SK-N-SH (cell line): ENCODE data around the gene SETD7. TPM values are rescaled to one million over a fixed set of nuclear protein-coding genes. Genes with fewer than 3 reads are reported as not detected.

Experiments used
- CTCF ChIA-PET: fragments of 300-600, 350-600 bp; formaldehyde crosslinking; extraction: SDS; loops from one replicate; lab custom pipeline; 2021; lab: Yijun Ruan, JAX
- POLR2A ChIA-PET: fragments of 350-600 bp; sonication (Branson Sonifier 250); formaldehyde crosslinking; extraction: SDS; loops from one replicate; lab custom pipeline; 2020; ENCODE audit warnings: antibody characterized with exemption, inconsistent platforms; lab: Yijun Ruan, JAX
- DNase-seq: peaks from one replicate; pipeline ENCODE4 v3.0.0; 2012
- H2AFZ ChIP-seq: fragments of 200-600 bp; sonication (generic); 2 replicates; pipeline ENCODE4 v1.8.1; 2016; ENCODE audit warnings: antibody characterized with exemption, mild to moderate bottlenecking, low read depth
- H3F3A ChIP-seq: fragments of 200-600 bp; sonication (generic); replicated peaks from 2 replicates; pipeline ENCODE3; 2016; ENCODE audit warnings: antibody characterized with exemption, mild to moderate bottlenecking; ENCODE audit not compliant: insufficient read depth
- H3K27ac ChIP-seq, 2 experiments: fragments of 200-500 bp in 1 of 2; fragments of 200-600 bp in 1 of 2; sonication (Bioruptor generic) in 1 of 2; sonication (generic), shearing (Covaris generic) in 1 of 2; 2 replicates each; pipeline versions ENCODE4 v1.5.1 to v1.6.1; 2014 to 2016; ENCODE audit warnings: low read depth in 2 of 2, inconsistent platforms in 1 of 2, low read length in 1 of 2, mild to moderate bottlenecking in 1 of 2, mixed read lengths in 1 of 2
- H3K27me3 ChIP-seq: fragments of 200-600 bp; sonication (generic), shearing (Covaris generic); 2 replicates; pipeline ENCODE4 v1.6.1; 2016; ENCODE audit warnings: mixed run types; ENCODE audit not compliant: insufficient read depth
- H3K36me3 ChIP-seq, 2 experiments: fragments of 200-500 bp in 1 of 2; fragments of 200-600 bp in 1 of 2; sonication (Bioruptor generic) in 1 of 2; sonication (generic) in 1 of 2; replicated peaks in 1 of 2; 2 replicates each; pipeline versions ENCODE3 to v1.5.1; 2014 to 2016; ENCODE audit warnings: low read length in 1 of 2, mild to moderate bottlenecking in 1 of 2; ENCODE audit not compliant: insufficient read depth in 2 of 2, control insufficient read depth in 1 of 2
- H3K4me1 ChIP-seq, 2 experiments: fragments of 200-500 bp in 1 of 2; fragments of 200-600 bp in 1 of 2; sonication (Bioruptor generic) in 1 of 2; sonication (generic), shearing (Covaris generic) in 1 of 2; 2 replicates each; pipeline versions ENCODE4 v1.5.1 to v1.6.1; 2014 to 2016; ENCODE audit warnings: low read depth in 1 of 2, low read length in 1 of 2, mixed run types in 1 of 2; ENCODE audit not compliant: insufficient read depth in 2 of 2, control insufficient read depth in 1 of 2
- H3K4me2 ChIP-seq: fragments of 200-600 bp; sonication (generic), shearing (Covaris generic); 2 replicates; pipeline ENCODE4 v1.6.1; 2017; ENCODE audit warnings: mixed run types
- H3K4me3 ChIP-seq, 2 experiments: fragments of 200-500 bp in 1 of 2; fragments of 200-600 bp in 1 of 2; sonication (Bioruptor generic) in 1 of 2; sonication (generic), shearing (Covaris generic) in 1 of 2; 2 replicates each; pipeline versions ENCODE4 v1.5.1 to v1.8.1; 2014 to 2016; ENCODE audit warnings: low read depth in 2 of 2, inconsistent platforms in 1 of 2, low read length in 1 of 2, mild to moderate bottlenecking in 1 of 2, mixed read lengths in 1 of 2, moderate library complexity in 1 of 2
- H3K79me2 ChIP-seq: fragments of 200-600 bp; sonication (generic); 2 replicates; pipeline ENCODE4 v1.8.1; 2017; ENCODE audit warnings: mild to moderate bottlenecking; ENCODE audit not compliant: insufficient read depth
- H3K9ac ChIP-seq: fragments of 200-600 bp; sonication (generic); 2 replicates; pipeline ENCODE4 v1.6.1; 2017; ENCODE audit warnings: mixed run types
- H3K9me2 ChIP-seq: fragments of 200-600 bp; sonication (generic); 2 replicates; pipeline ENCODE4 v1.6.1; 2017; ENCODE audit warnings: mixed run types
- H3K9me3 ChIP-seq: fragments of 200-600 bp; sonication (generic); 2 replicates; pipeline ENCODE4 v1.6.1; 2017; ENCODE audit warnings: mixed run types, mild to moderate bottlenecking, moderate library complexity
- H4K20me1 ChIP-seq: fragments of 200-600 bp; sonication (generic); 2 replicates; pipeline ENCODE4 v1.6.1; 2017; ENCODE audit warnings: mild to moderate bottlenecking, mixed run types; ENCODE audit not compliant: insufficient read depth
- CHD2 ChIP-seq: fragments of 150-350 bp; IDR thresholded peaks from 2 replicates; pipeline ENCODE4 v1.6.1; 2018; ENCODE audit warnings: low read length; ENCODE audit not compliant: partially characterized antibody
- CTCF ChIP-seq: fragments of 200-600 bp; sonication (generic); IDR thresholded peaks from 2 replicates; pipeline ENCODE4 v1.6.1; 2017; ENCODE audit warnings: antibody characterized with exemption, mild to moderate bottlenecking, moderate library complexity
- ELF1 ChIP-seq: IDR thresholded peaks from 2 replicates; pipeline ENCODE4 v1.4.0; 2012
- EP300 ChIP-seq, 2 experiments: IDR thresholded peaks; 2 replicates each; pipeline versions ENCODE4 v1.4.0 to v1.6.1; 2012; ENCODE audit warnings: borderline replicate concordance in 1 of 2, low read depth in 1 of 2, low read length in 1 of 2
- EZH2phosphoT487 ChIP-seq: fragments of 200-600 bp; sonication (generic); IDR thresholded peaks from 2 replicates; pipeline ENCODE4 v1.6.1; 2017; ENCODE audit warnings: low read depth, mixed run types, mild to moderate bottlenecking, antibody characterized with exemption, moderate library complexity, borderline replicate concordance
- FOSL2 ChIP-seq: IDR thresholded peaks from 2 replicates; pipeline ENCODE4 v1.4.0; 2012; ENCODE audit warnings: low read depth, mild to moderate bottlenecking, moderate library complexity, borderline replicate concordance
- FOXJ3 ChIP-seq: sonication (generic); formaldehyde crosslinking; IDR thresholded peaks from 2 replicates; pipeline ENCODE4 v1.5.1; 2020; ENCODE audit warnings: mild to moderate bottlenecking, missing genetic modification reagents
- FOXM1 ChIP-seq: IDR thresholded peaks from 2 replicates; pipeline ENCODE4 v1.4.0; 2012; ENCODE audit warnings: low read depth, mild to moderate bottlenecking
- GATA2 ChIP-seq: sonication (generic); formaldehyde crosslinking; IDR thresholded peaks from 2 replicates; pipeline ENCODE4 v1.5.0; 2020; ENCODE audit warnings: mild to moderate bottlenecking, missing genetic modification reagents
- IRF3 ChIP-seq: fragments of 150-350 bp; IDR thresholded peaks from 2 replicates; pipeline ENCODE4 v1.6.1; 2016; ENCODE audit warnings: mild to moderate bottlenecking, low read depth, low read length
- JUND ChIP-seq: IDR thresholded peaks from 2 replicates; pipeline ENCODE4 v1.4.0; 2012
- MAX ChIP-seq: IDR thresholded peaks from 2 replicates; pipeline ENCODE4 v1.4.0; 2012; ENCODE audit warnings: low read depth
- MEF2A ChIP-seq: IDR thresholded peaks from 2 replicates; pipeline ENCODE4 v1.4.0; 2012; ENCODE audit warnings: low read depth, borderline replicate concordance
- MXI1 ChIP-seq: IDR thresholded peaks from 2 replicates; pipeline ENCODE4 v1.6.1; 2012; ENCODE audit warnings: mild to moderate bottlenecking, low read depth, low read length, improper control_type of control experiment
- NFIC ChIP-seq: IDR thresholded peaks from 2 replicates; pipeline ENCODE4 v1.4.0; 2012; ENCODE audit warnings: borderline replicate concordance
- NRF1 ChIP-seq: IDR thresholded peaks from 2 replicates; pipeline ENCODE4 v1.6.1; 2012; ENCODE audit warnings: low read depth, mild to moderate bottlenecking, low read length
- PBX3 ChIP-seq: IDR thresholded peaks from 2 replicates; pipeline ENCODE4; 2012
- RAD21 ChIP-seq: IDR thresholded peaks from 2 replicates; pipeline ENCODE4 v1.6.1; 2012; ENCODE audit warnings: mild to moderate bottlenecking, low read length
- RCOR1 ChIP-seq: fragments of 150-350 bp; IDR thresholded peaks from 2 replicates; pipeline ENCODE4 v1.6.1; 2017; ENCODE audit warnings: antibody characterized with exemption, low read length
- REST ChIP-seq: IDR thresholded peaks from 2 replicates; pipeline ENCODE4 v1.6.1; 2012; ENCODE audit warnings: mild to moderate bottlenecking, low read depth, low read length, moderate library complexity
- RFX5 ChIP-seq: IDR thresholded peaks from 2 replicates; pipeline ENCODE4 v1.6.1; 2012; ENCODE audit warnings: mild to moderate bottlenecking, improper control_type of control experiment, low read length
- RXRA ChIP-seq: IDR thresholded peaks from 2 replicates; pipeline ENCODE4 v1.4.0; 2012; ENCODE audit warnings: low read depth, mild to moderate bottlenecking, borderline replicate concordance
- TAF1 ChIP-seq: IDR thresholded peaks from 2 replicates; pipeline ENCODE4 v1.6.1; 2012; ENCODE audit warnings: low read depth, mild to moderate bottlenecking, low read length, moderate library complexity, borderline replicate concordance
- TCF12 ChIP-seq: IDR thresholded peaks from 2 replicates; pipeline ENCODE4 v1.4.0; 2012
- USF1 ChIP-seq: IDR thresholded peaks from 2 replicates; pipeline ENCODE4 v1.4.0; 2012; ENCODE audit warnings: low read depth, borderline replicate concordance
- YY1 ChIP-seq: IDR thresholded peaks from 2 replicates; pipeline ENCODE4 v1.4.0; 2012; ENCODE audit warnings: low read depth, mild to moderate bottlenecking
- WGBS: methylation state at CpG from one replicate; pipeline ENCODE4 v1.1.6; 2017; ENCODE audit warnings: low lambda C conversion rate; 5-methylcytosine and 5-hydroxymethylcytosine counted together
- polyA plus RNA-seq, 3 experiments: library from polyadenylated mRNA; depleted of rRNA; stranded (reverse); fragments of >200 nt; gene quantifications; 2 replicates each; pipeline ENCODE4 v1.2.3, GENCODE V29; 2012

Gene SETD7
- polyA plus RNA-seq, 1 of the 3 experiments (the other 2 are of a cell fraction) = 5.0 TPM

GRCh38 chr4:139514382-139515059 is 41.5 kb downstream of the SETD7 start:
- 92% methylated on average over 8 of the region's 8 CpGs for WGBS
- no peak overlapping the region for H3K4me2 ChIP-seq
- no peaks in the 10 kb centered on the region for H3K9me2 ChIP-seq
- ChIA-PET POLR2A (no interaction called here), CTCF (interaction anchor here (0.6 to 1.8 kb wide), 5 partner anchors 8 to 36 kb away, joined by 3 to 5 read pairs (median 3); no protein-coding TSS in a partner anchor)
- peak overlapping the region in 1 of 2 experiments; percentile 3; a peak in 1 of 4 replicates for H3K27ac ChIP-seq
- no peak overlapping the region for H2AFZ ChIP-seq
- no peak overlapping the region for H3K4me3 ChIP-seq
- H3K36me3 ChIP-seq = peaks cover 37 to 38% of the 10 kb centered on the region in 2 experiments
- no peak overlapping the region for H3K9ac ChIP-seq
- peaks cover 4% of the 10 kb centered on the region for H3F3A ChIP-seq
- H3K4me1 ChIP-seq = peaks cover 0 to 17% of the 10 kb centered on the region in 2 experiments; a peak in 2 of 4 replicates
- no peaks in the 10 kb centered on the region for H3K9me3 ChIP-seq
- no peaks in the 10 kb centered on the region for H3K27me3 ChIP-seq
- H4K20me1 ChIP-seq = no peaks in the 10 kb centered on the region
- peak; percentile 22 for DNase-seq
- no peaks in the 10 kb centered on the region for H3K79me2 ChIP-seq
- TF ChIP-seq RAD21 (no peak), CTCF (no peak), FOXJ3 (CRISPR knock-in tag) (peak; percentile 46; the same call in 1 of the 2 replicates), FOXM1 (no peak), NRF1 (no peak), CHD2 (peak; percentile 18), JUND (no peak), EZH2phosphoT487 (no peak), RFX5 (no peak), RCOR1 (peak; percentile 74; the same call in 1 of the 2 replicates), USF1 (no peak), GATA2 (CRISPR knock-in tag) (peak; percentile 80), MAX (no peak), YY1 (no peak), MXI1 (no peak), REST (no peak), RXRA (no peak), MEF2A (no peak), EP300 (IDR thresholded peaks at IDR 0.05; ENCODE audit: borderline replicate concordance in 1 of 2, low read depth in 1 of 2, low read length in 1 of 2) (peak in 1 of 2 experiments; percentile 38; a peak in 1 of 4 replicates), NFIC (no peak), TCF12 (no peak), PBX3 (no peak), TAF1 (no peak), ELF1 (no peak), IRF3 (no peak), FOSL2 (no peak)
